Mononuclear cell (primary cell): ENCODE measurements around the gene COX19. TPM values are rescaled to one million over a fixed set of nuclear protein-coding genes. Genes with fewer than 3 reads are reported as not detected.

Experiments
- H3K27me3 ChIP-seq: 2 replicates; pipeline ENCODE4 v1.6.0; 2011; ENCODE audit warnings: low read length, control low read depth; ENCODE audit not compliant: insufficient read depth
- H3K4me1 ChIP-seq: 2 replicates; pipeline ENCODE4 v1.5.1; 2011; ENCODE audit warnings: mild to moderate bottlenecking, low read length, control low read depth; ENCODE audit not compliant: insufficient read depth
- H3K4me3 ChIP-seq: 2 replicates; pipeline ENCODE4 v1.5.1; 2011; ENCODE audit warnings: mild to moderate bottlenecking, low read length, moderate library complexity
- H3K9me3 ChIP-seq: 2 replicates; pipeline ENCODE4 v1.5.1; 2011; ENCODE audit warnings: low read depth, mild to moderate bottlenecking, control low read depth, low read length
- total RNA-seq: library from RNA; depleted of rRNA; stranded (reverse); fragments of >200 nt; gene quantifications from one replicate; pipeline ENCODE4 v1.2.3, GENCODE V29; 2012

COX19 gene
- total RNA-seq, 1 donor, result 33.4 TPM

DNA sequence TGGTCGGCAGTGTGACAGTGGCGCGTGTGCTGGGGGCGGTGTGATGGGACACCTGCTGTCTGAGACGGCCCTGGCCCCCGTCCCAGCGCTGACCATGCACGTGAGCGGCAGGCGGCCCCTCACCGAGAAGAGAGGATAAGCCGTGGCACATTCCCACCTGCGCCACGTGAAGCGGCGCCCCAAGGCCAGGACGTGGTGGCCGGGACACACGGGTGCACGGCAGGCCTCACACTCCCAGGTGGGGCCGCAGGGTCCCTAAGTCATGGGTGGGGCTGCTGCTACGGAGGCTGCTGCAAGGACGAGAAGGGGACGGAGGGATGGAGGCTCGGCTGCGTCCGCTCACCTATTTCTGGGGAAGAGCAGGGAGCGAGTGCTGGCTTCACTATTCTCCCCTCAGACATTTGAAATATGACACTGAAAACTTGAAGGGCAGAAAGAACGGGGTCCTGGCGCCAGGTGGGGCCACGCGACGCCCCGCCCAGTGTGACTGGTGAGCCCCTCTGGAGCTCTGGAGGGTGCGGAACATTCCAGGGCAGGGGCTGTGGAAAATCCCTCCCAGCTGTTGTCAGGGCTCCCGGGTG, 15.1 kb upstream of the COX19 start:
- no peak overlapping the region for H3K4me3 ChIP-seq
- H3K27me3 ChIP-seq, result no peaks in the 10 kb centered on the region
- H3K4me1 ChIP-seq, result no peaks in the 10 kb centered on the region
- no peaks in the 10 kb centered on the region for H3K9me3 ChIP-seq

DNA sequence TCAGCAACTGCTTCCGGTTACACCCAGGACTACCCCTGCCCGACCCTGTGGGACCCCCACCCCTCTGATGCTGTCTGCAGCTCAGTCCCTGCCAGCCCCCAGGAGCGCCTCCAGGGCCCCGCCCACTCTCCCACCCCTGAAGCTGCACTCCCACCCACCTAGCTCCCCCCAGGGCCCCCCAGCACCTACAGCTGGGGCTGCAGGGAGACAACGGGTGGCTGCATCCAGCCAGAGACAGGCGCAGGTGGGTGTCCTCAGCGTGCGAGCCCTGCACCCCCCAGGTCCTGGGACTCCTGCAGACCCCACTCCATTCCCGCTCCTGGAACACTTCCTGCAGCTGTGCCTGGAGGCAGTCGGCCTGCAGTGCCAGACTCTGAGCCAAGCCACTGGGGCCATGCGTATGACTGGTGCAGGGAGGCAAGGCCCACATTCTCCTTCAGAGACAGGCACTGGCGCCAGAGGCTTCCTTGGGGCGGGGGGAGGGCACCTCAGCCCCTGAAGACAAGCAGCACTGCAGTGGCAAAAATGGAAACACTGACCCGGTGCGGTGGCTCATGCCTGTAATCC, 13.7 kb upstream of the COX19 start:
- no peaks in the 10 kb centered on the region for H3K4me1 ChIP-seq
- H3K9me3 ChIP-seq, result no peaks in the 10 kb centered on the region
- no peak overlapping the region for H3K4me3 ChIP-seq
- no peaks in the 10 kb centered on the region for H3K27me3 ChIP-seq

DNA sequence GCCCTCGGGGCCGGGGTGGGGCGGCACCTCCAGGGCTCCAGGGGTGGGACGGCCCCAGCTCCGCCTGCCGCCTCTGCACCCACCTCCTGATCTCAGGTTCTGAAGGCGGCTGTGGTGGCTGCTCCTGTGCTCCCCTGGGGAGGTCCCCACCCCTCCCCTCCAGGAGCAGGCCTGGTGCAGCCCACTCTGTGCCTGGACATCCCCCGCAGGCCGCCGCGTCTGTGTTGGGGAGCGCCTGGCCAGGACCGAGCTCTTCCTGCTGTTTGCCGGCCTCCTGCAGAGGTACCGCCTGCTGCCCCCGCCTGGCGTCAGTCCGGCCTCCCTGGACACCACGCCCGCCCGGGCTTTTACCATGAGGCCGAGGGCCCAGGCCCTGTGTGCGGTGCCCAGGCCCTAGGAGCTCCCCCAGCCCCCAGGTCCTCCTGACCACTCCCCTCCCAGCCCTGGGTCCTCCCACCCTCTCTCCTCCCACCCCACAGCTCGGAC, 13.1 kb upstream of the COX19 start:
- no peak overlapping the region for H3K4me3 ChIP-seq
- H3K27me3 ChIP-seq, result no peaks in the 10 kb centered on the region
- no peaks in the 10 kb centered on the region for H3K9me3 ChIP-seq
- H3K4me1 ChIP-seq, result no peaks in the 10 kb centered on the region

DNA sequence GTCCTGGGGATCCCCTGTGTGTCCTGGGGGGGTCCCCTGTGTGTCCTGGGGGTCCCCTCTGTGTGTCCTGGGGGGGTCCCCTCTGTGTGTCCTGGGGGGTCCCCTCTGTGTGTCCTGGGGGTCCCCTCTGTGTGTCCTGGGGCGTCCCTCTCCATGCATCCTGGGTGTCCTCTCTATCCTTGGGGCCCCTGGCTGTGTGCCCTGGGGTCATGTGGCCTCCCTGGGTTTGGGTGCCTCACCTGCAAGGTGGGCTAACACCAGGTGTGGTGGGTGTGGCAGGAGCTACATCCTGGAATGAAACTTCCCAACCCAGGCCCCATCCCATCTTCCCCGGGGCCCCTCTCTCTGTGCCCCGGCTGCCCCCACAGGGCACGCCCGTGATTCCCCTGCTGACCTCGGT, 12.6 kb upstream of the COX19 start:
- H3K4me3 ChIP-seq, result no peak overlapping the region
- no peaks in the 10 kb centered on the region for H3K9me3 ChIP-seq
- H3K4me1 ChIP-seq, result no peaks in the 10 kb centered on the region
- no peaks in the 10 kb centered on the region for H3K27me3 ChIP-seq

DNA sequence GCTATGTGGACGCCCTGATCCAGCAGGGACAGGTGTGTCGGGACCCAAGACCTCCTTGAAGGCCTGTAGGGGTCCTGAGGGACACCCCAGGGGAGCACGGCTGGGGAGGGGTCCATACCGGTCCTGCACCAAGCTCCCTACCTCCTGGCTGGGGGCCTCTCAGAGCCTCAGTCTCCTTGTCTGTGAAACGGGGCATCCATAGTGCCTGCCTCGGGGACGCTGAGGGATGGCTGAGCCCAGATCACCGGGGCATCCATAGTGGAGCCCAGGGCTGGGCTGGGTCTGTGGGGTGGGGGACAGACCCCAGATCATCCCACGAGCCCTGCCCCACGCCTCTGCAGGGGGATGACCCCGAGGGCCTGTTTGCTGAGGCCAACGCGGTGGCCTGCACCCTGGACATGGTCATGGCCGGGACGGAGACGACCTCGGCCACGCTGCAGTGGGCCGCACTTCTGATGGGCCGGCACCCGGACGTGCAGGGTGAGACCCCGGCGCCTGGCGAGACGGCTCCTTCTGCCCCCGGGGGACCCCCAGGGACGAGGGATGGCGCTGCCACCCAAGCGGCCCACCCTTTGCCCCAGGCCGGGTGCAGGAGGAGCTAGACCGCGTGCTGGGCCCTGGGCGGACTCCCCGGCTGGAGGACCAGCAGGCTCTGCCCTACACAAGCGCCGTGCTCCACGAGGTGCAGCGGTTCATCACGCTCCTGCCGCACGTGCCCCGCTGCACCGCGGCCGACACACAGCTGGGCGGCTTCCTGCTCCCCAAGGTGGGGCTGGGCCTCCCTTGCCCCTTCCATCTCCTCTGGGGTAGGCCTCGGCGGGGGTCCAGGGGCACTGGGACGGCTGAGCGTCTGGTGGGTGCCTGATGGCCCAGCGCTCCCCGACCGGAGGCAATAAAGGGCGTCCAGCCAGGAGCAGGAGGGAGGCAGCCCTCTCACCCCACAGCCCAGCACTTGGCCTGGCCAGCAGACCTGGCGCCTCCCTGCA, 11.7 kb upstream of the COX19 start:
- no peaks in the 10 kb centered on the region for H3K27me3 ChIP-seq

DNA sequence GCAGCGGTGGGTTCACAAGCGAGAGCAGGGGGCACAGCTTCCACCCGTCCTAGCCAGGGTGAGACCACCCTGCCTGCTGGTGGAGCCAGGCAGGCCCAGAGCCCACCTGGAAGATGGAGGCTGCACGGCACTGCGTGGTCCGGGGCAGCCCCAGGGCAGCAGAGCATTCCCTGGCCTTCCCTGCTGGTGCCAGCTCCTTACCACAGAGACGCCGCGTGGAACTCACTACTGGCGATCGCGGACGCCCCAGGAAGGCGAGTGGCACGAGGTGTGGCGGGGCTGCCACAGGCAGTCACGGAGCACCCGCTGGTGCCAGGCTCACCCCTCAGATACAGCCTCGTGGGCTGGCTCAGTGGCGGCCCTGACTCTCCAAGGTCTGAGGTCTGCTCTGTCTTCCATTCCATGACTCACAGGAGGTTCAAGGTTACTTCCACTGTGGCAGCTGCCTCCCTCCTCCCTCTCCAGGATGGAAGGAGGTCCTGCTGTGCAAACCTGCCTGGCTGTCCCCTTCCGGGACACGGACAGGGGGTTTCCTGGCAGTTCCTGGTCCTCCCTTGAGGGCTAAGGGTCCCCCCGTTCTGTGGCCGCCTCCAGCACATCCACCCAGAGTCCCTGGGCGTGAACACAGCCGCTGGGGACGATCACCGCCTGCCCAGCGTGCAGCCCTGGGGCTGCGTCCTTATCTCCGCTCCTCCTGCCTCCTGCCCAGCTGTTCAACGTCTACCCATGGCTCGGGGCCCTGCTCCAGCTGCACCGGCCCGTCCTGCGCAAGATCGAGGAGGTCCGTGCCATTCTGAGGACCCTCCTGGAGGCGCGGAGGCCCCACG, 10.8 kb upstream of the COX19 start:
- no peaks in the 10 kb centered on the region for H3K27me3 ChIP-seq
- H3K9me3 ChIP-seq, result no peaks in the 10 kb centered on the region
- H3K4me3 ChIP-seq, result no peak overlapping the region
- H3K4me1 ChIP-seq, result no peaks in the 10 kb centered on the region

More for the DNA sequence above, 11.7 kb upstream of the COX19 start:
- H3K4me1 ChIP-seq, result no peaks in the 10 kb centered on the region
- H3K4me3 ChIP-seq, result no peak overlapping the region
- H3K9me3 ChIP-seq, result no peaks in the 10 kb centered on the region

DNA sequence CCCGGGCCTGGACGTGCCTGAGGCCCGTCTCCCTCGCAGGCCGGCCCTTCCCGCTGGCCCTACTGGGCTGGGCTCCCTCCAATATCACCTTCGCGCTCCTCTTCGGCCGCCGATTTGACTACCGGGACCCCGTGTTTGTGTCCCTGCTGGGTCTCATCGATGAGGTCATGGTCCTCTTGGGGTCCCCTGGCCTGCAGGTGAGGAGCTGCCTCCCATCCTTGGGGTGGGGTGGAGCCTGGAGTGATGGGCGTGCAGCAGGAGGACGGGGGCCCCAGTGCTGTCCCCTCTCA, 9.7 kb upstream of the COX19 start:
- H3K27me3 ChIP-seq, result no peaks in the 10 kb centered on the region
- no peaks in the 10 kb centered on the region for H3K9me3 ChIP-seq
- H3K4me3 ChIP-seq, result no peak overlapping the region
- H3K4me1 ChIP-seq, result no peaks in the 10 kb centered on the region

DNA sequence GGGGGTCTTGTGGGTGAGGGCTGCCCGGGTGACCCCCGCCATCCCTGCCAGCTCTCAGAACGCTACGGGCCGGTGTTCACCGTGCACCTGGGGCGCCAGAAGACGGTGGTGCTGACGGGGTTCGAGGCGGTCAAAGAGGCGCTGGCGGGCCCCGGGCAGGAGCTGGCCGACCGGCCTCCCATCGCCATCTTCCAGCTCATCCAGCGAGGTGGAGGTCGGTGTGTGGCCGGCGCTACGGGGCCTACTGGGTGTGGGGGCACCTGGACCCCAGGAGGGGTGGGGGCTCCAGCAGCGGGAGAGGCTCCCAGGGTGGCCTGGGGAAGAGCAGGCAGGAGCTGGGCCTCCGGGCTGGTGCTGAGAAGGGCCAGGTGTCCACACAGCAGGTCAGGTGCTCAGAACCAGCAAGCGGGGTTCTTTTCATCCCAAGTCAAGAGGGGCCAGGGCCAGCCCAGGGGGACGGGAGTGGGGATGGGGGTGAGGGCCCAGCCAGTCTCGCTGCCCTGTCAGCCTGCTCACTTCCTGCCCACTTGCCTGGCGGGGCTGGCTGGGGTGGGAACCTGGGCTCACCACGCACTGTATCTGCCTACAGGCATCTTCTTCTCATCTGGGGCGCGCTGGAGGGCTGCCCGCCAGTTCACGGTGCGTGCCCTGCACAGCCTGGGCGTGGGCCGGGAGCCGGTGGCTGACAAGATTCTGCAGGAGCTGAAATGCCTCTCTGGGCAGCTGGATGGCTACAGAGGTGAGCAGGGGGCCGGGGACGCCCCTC, 9.2 kb upstream of the COX19 start:
- no peaks in the 10 kb centered on the region for H3K4me1 ChIP-seq
- no peak overlapping the region for H3K4me3 ChIP-seq
- H3K27me3 ChIP-seq, result no peaks in the 10 kb centered on the region
- H3K9me3 ChIP-seq, result no peaks in the 10 kb centered on the region

DNA sequence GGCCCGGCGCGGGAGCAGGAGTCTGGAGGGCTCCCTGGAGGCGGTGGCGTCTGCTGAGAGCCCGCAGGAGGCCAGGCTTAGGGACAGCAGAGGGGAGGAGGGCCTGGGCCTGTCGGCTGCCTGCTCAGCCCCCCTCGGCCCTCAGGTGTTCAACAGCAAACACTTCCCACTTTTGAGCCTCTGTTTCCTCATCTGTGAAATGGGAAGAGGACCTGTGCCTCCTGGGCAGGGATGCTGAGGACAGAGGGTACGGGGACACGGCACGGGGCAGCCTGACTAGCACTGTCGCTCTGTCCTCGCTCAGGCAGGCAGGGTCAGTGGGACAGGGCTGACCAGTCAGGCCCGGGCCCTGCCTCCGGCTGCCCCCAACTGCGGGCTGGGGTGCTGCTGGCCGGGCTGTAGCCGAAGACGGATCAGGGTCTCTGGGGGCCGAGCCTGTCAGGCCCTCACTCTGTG, 8.3 kb upstream of the COX19 start:
- Histone ChIP-seq H3K4me1 (no peaks in the 10 kb centered on the region), H3K27me3 (no peaks in the 10 kb centered on the region), H3K4me3 (no peak overlapping the region), H3K9me3 (no peaks in the 10 kb centered on the region)

DNA sequence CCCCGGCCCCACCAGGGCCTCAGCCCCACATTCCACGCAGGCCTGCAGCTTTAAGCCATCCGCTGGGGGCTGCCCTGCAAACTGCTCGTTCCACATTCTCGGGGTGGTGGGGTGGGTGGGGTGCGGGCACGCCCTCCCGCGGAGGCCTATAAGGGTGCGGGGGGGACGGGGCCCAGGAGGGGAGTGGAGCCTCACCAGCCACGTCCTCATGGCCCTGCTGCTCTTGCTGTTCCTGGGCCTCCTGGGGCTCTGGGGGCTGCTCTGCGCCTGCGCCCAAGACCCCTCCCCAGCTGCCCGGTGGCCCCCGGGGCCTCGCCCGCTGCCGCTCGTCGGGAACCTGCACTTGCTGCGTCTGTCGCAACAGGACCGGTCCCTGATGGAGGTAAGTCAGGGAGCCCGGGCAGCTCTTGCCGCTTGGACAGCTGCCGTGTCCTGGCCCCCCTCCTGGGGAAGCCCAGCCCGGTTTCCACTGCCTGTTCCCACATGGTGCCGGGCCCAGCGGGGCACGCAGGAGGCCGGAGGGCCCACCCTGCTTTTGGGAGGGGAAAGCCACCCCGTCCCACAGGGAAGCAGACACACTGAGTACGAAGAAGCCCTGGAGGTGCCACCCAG, 7.8 kb upstream of the COX19 start, which contains the start of gene CYP2W1:
Gene CYP2W1 (plus strand): TSS at position 178 of the 612 bp plus-strand sequence. CDS start 31 bp downstream, at position 209.
- Histone ChIP-seq H3K4me1 (no peaks in the 10 kb centered on the region), H3K27me3 (no peaks in the 10 kb centered on the region), H3K9me3 (no peaks in the 10 kb centered on the region), H3K4me3 (no peak within 1 kb of the TSS)

DNA sequence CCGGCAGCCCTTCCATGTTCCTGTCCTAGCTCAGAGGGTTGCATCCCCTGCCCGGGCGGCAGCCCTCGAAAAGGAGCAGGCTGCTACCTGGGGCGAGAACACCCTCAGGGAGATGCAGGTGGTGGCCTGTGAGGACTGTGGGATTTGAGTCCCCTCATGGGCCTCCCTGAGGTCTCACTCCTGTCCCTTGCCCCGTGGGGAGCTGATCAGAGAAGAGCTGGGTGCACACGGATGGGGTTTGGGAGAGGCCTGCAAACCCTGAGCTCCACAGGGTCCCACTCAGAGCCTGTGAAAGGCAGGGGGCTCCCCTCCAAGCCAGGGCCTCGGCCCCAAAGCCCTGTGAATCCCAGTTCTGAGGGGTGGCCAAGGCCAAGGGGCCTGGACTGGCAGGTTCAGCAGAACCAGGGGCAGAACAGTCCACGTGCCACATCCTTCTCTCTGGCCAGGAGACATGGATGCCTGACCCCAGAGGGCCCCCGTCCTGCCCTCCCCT, 7.2 kb upstream of the COX19 start:
- Histone ChIP-seq H3K27me3 (no peaks in the 10 kb centered on the region), H3K4me3 (no peak overlapping the region), H3K9me3 (no peaks in the 10 kb centered on the region), H3K4me1 (no peaks in the 10 kb centered on the region)

DNA sequence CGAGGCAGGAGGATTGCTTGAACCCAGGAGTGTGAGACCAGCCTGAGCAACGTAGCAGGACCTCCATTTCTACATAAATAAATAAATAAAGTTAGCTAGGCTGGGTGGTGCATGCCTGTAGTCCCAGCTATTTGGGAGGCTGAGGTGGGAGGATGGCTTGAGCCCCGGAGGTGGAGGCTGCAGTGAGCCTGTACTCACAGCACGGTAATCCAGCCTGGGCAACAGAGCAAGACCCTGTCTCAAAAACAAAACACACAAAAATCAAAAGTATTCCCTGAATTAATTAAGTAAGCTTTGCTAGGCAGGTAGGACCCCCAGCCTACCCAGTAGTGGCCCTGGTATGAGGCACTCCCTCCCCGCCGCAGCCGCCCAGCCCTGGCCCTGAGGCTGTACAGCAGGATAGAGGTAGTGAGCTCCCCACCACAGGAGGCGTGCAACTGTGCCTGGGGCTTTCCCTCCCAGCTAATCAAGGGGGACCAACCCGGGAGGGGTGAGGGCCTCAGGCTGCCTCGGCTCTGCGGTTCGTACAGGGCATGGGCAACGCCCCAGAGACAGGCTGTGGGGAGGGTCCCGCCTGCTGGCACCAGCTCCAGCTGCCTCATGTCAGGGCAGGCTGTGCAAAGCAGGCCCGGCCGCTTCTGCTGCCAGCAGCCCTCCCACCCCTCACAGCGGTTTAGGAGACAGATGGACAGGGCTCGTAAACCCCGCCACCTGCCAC, 6.6 kb upstream of the COX19 start:
- Histone ChIP-seq H3K4me3 (no peak overlapping the region), H3K27me3 (no peaks in the 10 kb centered on the region), H3K9me3 (no peaks in the 10 kb centered on the region), H3K4me1 (no peaks in the 10 kb centered on the region)

DNA sequence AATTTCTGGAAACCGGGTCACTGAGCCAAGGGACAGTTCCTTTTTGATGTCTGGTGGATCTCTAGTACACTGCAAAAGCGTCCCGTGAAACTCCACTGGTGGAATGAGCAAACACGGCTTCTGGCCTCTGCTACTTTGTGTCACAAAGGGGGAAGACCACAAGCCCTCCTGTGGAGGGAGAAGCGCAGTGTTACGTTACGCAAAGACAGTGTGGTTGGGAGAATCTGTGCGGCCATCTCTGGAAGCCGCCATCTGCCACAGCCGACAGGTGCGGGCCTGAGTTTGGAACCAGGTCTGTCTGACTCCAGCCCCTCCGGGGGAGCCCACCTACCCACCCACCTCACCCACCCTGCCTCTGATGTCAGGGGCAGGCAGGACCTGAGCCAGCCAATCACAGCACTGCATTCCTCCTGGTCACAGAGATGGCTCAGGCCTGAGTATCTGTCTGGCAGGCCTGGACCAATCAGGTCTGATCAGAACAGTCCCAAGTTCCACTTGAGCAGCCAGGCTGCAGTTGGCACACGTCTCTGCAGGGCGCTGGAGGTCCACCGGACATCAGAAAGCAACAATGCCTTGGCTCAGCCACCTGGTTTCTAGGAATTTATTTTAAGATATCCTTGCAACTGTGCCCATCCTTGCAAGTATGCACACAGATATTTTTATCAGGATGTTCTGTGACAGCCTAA, 4.7 kb upstream of the COX19 start:
- H3K27me3 ChIP-seq, result no peaks in the 10 kb centered on the region
- H3K4me3 ChIP-seq, result no peak overlapping the region
- H3K9me3 ChIP-seq, result no peaks in the 10 kb centered on the region
- H3K4me1 ChIP-seq, result peaks cover 5% of the 10 kb centered on the region
